GM19324 (cell line): ENCODE data around the gene RASA3.

Experiments
- ATAC-seq: cut with Tn5 transposase; IDR thresholded peaks from one replicate; pipeline ENCODE4 v1.9.1; 2021; ENCODE audit warnings: mild to moderate bottlenecking, moderate library complexity; ENCODE audit not compliant: unreplicated experiment, low FRiP score

RASA3 gene

GRCh38 chr13:114012141-114012540 is 120.3 kb downstream of the RASA3 start:
- no peak for ATAC-seq

GRCh38 chr13:114011226-114011625 is 121.2 kb downstream of the RASA3 start:
- ATAC-seq, result no peak

GRCh38 chr13:114010401-114011101 is 121.9 kb downstream of the RASA3 start:
- ATAC-seq, result no peak

- no peak for ATAC-seq
Measured at GRCh38 chr13:114009590-114010400, 122.6 kb downstream of the RASA3 start.

GRCh38 chr13:114008964-114009589 is 123.3 kb downstream of the RASA3 start:
- ATAC-seq, result no peak

GRCh38 chr13:114007566-114007965 is 124.9 kb downstream of the RASA3 start:
- no peak for ATAC-seq

- ATAC-seq, result no peak
Measured at GRCh38 chr13:114005206-114005724, 127.2 kb downstream of the RASA3 start.

GRCh38 chr13:114004420-114005205 is 127.8 kb downstream of the RASA3 start:
- ATAC-seq, result no peak

- ATAC-seq, result no peak
Measured at GRCh38 chr13:114002771-114003321, 129.6 kb downstream of the RASA3 start.

GRCh38 chr13:114002009-114002544 is 130.3 kb downstream of the RASA3 start:
- ATAC-seq, result no peak

- no peak for ATAC-seq
Measured at GRCh38 chr13:114001331-114002008, 131.0 kb downstream of the RASA3 start.

- no peak for ATAC-seq
Measured at GRCh38 chr13:114000151-114001040, 132.0 kb downstream of the RASA3 start.

GRCh38 chr13:113999618-113999910 is 132.9 kb downstream of the RASA3 start:
- ATAC-seq, result no peak

- ATAC-seq, result no peak
Measured at GRCh38 chr13:113998781-113999617, 133.4 kb downstream of the RASA3 start.

- no peak for ATAC-seq
Measured at GRCh38 chr13:113997845-113998751, 134.3 kb downstream of the RASA3 start.

GRCh38 chr13:113996912-113997745 is 135.3 kb downstream of the RASA3 start:
- no peak for ATAC-seq
